Anterior cingulate cortex (tissue), 58 donors: Measurements from ENCODE around the gene BATF3.
"Not testable (repeated sequence)": the region's sequence is repeated elsewhere in the genome, so short reads cannot be mapped to it uniquely, and the experiment has no call there.

Source experiments
- DNase-seq, 58 donors: peaks; one replicate each; lab custom pipeline; 2025; lab: John Stamatoyannopoulos, UW

BATF3 gene

GRCh38 chr1:212699625-212700222 lies at the start of gene BATF3:
TSS of gene BATF3 (minus strand) at chr1:212699840. CDS start at chr1:212699762, 78 bp downstream.
- peak in 18 of 58 donors; percentile 9 to 56 (median 30) for DNase-seq

GRCh38 chr1:212746546-212746945 lies 46.9 kb upstream of the BATF3 start:
- no peak for DNase-seq

GRCh38 chr1:212745303-212745702 lies 45.7 kb upstream of the BATF3 start:
- DNase-seq, result no peak

DNA sequence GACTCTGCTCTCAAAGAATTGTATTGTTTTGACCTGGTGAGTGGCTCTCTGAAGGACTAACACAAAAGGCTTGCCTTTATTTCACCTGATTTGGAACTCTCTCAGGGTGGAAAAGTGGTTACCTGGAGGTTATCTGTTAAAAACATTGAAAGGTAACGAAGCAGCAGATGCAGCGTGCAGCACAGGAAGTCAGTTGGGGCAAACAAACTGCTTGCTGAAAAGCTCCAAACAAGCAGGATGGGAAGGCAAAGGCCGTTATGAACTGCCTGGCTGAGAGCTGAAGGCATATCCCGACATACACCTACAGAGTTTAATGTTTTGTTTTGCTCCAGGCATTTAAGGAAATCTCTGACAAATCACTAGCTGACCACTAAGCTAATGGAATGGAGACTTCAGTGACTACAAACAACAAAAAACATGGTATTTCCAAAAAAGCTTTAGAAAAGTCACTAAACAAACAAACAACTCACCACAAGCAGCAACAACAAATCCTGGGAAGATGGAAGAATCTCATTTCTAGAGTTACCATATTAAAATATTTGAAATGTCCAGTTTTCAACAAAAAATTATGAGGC lies 44.3 kb upstream of the BATF3 start:
- DNase-seq, result no peak

DNA sequence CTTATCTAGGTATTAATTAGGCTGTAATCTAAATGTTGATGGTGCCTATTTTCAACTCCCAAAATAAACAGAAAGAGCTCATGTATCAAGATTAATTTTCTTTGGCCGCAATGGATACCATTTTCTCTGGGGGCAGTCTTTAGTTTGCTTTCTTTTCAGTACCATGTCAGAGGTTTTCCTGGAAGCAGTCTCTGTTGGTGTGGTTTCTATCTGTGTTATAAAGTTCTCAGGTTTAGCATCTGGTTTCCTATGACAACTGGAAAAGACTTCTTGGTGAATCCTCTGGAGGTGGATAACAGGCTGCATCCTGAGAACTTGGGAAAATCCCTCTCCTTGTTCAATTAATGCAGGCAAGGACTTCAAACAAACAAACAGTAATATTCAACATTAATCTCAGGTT lies 38.7 kb upstream of the BATF3 start:
- no peak for DNase-seq

DNA sequence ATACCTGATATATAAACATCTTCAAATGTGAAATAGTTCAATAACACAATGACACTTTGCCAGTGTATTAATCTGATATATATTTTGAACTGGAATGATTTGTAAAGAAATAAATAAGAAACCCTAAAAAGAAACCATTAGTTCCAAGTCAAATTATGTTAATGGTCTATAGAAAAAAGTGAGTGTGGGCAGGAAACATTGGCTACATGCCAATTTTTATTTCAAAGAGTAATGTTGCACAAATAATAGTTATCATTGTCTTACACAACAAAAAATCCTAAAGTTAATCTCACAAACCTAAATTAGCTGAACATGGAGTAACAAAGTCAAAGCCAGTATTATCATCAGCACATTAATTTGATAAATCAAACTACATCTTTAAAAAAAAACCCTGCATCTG lies 37.9 kb upstream of the BATF3 start:
- no peak for DNase-seq

GRCh38 chr1:212733109-212733508 lies 33.5 kb upstream of the BATF3 start:
- DNase-seq, result no peak

- no peak for DNase-seq
Measured at GRCh38 chr1:212731630-212732029, 32.0 kb upstream of the BATF3 start.

DNA sequence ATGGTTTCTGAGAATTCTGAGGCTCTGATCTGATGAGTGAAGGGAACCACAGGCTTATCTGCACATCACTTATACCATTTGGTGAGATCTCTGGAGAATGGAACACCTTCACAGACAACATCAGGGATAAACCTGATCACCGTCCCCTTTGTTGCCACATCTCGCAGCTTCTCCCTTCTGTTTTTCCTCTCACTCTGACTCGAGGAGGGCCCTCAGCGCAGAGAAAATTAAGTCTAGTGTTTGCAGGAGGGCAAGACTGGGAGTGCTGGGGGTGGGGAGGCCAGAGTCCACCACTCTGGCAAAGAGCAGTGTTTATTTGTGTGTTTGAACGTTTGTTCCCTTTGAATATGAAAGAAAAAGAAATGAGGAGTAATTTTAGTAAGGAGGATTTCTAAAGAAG lies 29.0 kb upstream of the BATF3 start:
- DNase-seq, result no peak

- no peak for DNase-seq
Measured at GRCh38 chr1:212727386-212728181, 27.9 kb upstream of the BATF3 start.

DNA sequence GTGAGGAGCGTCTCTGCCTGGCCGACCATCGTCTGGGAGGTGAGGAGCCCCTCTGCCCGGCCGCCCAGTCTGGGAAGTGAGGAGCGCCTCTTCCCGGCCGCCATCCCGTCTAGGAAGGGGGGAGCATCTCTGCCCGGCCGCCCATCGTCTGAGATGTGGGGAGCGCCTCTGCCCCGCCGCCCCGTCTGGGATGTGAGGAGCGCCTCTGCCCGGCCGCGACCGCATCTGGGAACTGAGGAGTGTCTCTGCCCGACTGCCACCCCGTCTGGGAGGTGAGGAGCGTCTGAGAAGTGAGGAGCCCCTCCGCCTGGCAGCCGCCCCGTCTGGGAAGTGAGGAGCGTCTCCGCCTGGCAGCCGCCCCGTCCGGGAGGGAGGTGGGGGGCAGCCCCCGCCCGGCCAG lies 25.0 kb upstream of the BATF3 start:
- not testable (repeated sequence) for DNase-seq

DNA sequence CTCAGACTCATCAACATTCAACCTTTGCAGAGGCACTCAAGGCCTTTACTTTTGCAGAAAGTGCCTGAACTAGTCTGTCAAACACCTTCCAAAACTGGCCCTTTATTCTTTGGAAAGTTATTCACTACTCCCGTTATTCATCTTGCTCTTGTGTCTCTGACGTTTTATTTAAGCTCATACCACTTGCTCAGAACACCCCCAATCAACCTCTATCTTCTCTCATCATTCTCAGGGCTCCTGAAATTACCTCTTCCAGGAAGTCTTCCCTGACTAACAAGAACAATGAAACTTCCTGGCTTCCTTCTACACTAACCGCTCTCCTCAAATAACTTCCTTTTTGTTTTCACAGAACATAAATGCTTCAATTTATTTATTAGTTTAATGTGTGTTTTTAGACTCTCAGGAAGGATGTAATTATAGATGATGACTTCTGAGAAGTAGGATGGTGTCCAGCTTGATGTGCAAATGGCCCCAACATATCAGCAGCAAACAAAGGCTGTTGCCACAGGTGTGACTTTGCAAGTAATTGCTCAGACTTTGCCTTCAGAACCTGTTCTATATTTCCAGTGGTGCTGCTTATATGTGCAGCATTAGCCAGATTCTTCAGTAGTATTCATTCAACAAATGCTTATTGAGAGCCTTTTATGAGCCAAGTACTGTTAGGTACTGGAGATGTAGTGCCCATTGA lies 22.8 kb upstream of the BATF3 start:
- DNase-seq, result no peak

- DNase-seq, result no peak
Measured at GRCh38 chr1:212721388-212722247, 22.0 kb upstream of the BATF3 start.

DNA sequence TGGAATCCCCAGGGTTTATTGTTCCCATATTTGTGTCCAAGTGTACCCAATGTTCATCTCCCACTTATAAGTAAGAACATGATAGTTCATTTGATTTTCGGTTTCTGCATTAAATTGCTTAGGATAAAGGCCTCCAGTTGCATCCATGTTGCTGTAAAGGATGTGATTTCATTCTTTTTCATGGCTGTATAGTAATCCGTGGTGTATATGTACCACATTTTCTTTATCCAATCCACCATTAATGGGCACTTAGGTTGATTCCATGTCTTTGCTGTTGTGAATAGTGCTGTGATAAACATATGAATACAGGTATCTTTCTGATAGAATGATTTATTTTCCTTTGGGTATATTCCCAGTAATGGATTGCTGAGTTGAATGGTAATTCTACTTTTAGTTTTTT lies 20.0 kb upstream of the BATF3 start:
- DNase-seq, result no peak

DNA sequence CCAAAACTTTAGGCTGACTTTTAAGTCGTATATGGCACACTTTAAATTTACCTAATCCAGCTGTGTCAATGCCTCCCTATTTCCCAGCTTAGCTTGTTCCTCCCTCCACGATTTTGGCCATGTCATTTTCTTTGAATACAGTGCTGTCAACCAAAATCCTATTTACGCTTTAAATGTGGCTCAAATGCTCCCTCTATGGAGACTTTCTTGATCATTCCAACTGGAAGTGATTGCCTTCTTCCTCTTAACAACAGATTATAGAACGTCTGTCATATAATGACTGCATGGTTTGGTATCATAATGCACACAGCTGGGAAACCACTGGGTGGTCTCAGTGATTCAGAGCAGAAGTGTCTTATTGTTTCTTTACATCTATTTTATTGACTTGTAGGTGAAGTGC lies 18.9 kb upstream of the BATF3 start:
- no peak for DNase-seq

GRCh38 chr1:212716161-212716560 lies 16.5 kb upstream of the BATF3 start:
- no peak for DNase-seq

- DNase-seq, result no peak
Measured at GRCh38 chr1:212713465-212714136, 14.0 kb upstream of the BATF3 start.

DNA sequence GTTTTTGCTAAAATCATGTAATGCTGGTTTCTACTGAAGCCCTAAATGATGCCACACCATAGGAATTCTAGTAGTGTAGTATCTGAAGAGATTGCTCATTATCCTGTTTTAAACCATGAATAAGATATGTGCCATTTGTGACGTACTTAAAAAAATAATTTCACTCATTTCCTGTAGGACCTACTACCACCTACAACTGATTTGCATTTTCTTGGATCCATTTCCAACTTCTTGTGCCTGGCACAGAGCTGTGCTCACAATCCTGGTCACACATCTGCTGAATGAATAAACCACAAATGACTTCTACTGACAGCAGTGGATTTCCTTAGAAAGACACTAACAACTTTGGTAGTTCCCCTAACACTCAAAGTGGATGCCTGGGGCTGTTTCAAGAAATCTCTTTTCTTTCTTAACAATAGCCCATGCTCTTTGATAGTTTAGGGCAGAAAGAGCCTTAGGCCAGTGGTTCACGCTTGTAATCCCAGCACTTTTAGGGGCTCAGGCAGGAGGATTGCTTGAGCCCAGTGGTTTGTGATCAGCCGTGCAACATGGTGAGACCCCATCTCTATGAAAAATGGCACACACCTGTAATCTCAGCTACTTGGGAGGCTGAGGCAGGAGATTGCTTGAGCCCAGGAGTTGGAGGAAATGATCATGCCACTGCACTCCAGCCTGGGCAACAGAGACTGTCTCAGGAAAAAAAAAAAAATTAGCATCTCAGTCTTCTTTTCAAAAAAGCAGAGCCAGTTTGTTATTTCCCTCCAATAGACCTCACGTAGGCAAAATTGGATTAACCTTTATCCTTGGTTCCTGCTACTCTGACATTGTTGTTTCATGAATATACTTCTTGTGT lies 13.0 kb upstream of the BATF3 start:
- no peak for DNase-seq

GRCh38 chr1:212711974-212712373 lies 12.3 kb upstream of the BATF3 start:
- not testable (repeated sequence) for DNase-seq
